ENCODE measurements around the gene TEX55.

The TEX55 gene

DNA sequence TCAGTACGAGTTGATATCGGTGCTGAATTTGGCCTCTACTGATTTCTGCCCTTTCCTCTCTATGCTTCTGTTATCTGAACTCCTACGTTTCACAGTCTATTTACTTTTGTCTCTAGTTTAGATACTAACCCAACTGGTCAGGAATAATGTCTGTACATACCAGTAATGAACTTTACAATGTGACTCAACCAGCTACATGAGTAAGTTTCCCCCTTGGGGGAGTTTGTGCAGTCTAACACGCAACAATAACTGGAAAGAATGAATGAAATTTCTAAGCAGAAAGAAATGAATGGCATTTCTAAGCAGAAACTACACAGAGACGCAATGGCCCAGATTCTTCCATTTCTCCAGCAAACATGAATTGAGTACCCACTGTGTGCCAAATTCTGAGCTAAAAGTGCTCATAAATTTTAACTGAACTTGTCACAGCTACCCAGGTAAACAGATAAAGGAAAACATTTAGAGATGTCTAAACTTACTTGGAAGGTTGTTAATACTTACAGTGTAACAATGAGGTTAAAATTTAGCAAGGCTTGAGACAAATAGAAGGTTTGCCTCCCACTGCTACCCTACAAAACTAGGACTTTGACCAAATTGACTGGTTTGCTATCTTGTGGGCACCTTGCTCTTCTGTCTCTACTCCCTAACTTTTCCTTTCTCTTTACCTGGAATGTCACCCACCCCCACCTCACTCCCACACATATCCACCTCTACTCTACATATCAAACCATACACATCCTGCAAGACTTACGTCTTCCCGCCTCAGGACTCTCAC lies 39.0 kb downstream of the TEX55 start:
- WGBS, 2 experiments (ENCODE audit: insufficient coverage in 2 of 2), result 95 to 97% methylated on average over 3 to 5 of the region's 7 CpGs
- Histone ChIP-seq H3K4me3 (ENCODE audit: extremely low read depth, insufficient read depth, low read length, poor library complexity, severe bottlenecking) (no peak overlapping the region), H3K9me3 (ENCODE audit: control insufficient read depth, low read length) (no peaks in the 10 kb centered on the region), H3K36me3 (ENCODE audit: control insufficient read depth, insufficient read depth, low read length) (no peaks in the 10 kb centered on the region), H3K4me1 (ENCODE audit: control insufficient read depth, insufficient read depth, low read length, poor library complexity, severe bottlenecking) (peaks cover 4% of the 10 kb centered on the region), H3K27ac (ENCODE audit: low read depth, low read length, severe bottlenecking) (no peak overlapping the region)

DNA sequence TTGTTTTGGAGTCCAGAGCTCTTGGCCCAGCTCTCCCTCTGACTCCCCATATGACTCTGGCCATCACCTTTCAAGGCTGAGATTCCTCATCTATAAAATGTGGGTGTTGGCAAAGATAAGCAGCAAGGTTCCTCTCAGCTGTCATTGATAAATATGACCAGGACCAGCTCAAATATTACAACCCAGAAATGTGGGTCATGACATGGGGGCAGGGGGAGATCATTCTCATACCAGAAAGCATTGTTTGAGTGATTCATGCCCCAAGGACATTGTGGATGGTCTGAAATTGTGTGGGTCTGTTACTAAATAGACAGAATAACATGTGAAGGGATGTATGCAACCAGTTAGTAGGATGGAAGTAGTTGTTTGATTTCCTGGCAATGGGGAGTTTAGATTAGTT lies 41.3 kb downstream of the TEX55 start:
- Histone ChIP-seq H3K9me3 (ENCODE audit: control insufficient read depth, low read length) (no peaks in the 10 kb centered on the region), H3K4me1 (ENCODE audit: control insufficient read depth, insufficient read depth, low read length, poor library complexity, severe bottlenecking) (no peaks in the 10 kb centered on the region), H3K36me3 (ENCODE audit: control insufficient read depth, insufficient read depth, low read length) (no peaks in the 10 kb centered on the region), H3K27ac (ENCODE audit: low read depth, low read length, severe bottlenecking) (no peak overlapping the region), H3K4me3 (ENCODE audit: extremely low read depth, insufficient read depth, low read length, poor library complexity, severe bottlenecking) (no peak overlapping the region)

DNA sequence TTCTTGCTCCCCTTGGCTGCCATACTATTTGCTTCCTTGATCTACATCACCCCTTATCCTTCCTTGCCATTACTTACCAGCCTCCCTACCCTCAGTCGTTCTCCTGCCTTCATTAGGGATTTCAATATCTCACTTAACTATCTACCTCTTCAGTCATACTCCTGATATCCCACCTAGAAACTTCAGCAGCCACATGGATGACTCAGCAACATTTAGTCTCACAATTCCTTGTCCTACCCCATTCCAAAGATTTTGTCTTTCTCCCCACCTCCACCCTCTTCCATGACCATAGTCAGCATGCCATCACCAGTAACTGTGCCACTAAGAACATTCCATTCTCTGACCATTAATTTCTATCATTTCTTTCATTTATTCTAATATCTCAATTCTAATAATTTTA lies 45.8 kb downstream of the TEX55 start:
- no peak overlapping the region for H3K4me3 ChIP-seq (ENCODE audit: extremely low read depth, insufficient read depth, low read length, poor library complexity, severe bottlenecking)
- no peaks in the 10 kb centered on the region for H3K9me3 ChIP-seq (ENCODE audit: control insufficient read depth, low read length)
- H3K4me1 ChIP-seq (ENCODE audit: control insufficient read depth, insufficient read depth, low read length, poor library complexity, severe bottlenecking), result no peaks in the 10 kb centered on the region
- no peaks in the 10 kb centered on the region for H3K36me3 ChIP-seq (ENCODE audit: control insufficient read depth, insufficient read depth, low read length)
- WGBS, 2 experiments (ENCODE audit: insufficient coverage in 2 of 2), result 78 to 100% methylated on average over 1 of the region's 1 CpG
- H3K27ac ChIP-seq (ENCODE audit: low read depth, low read length, severe bottlenecking), result no peak overlapping the region

DNA sequence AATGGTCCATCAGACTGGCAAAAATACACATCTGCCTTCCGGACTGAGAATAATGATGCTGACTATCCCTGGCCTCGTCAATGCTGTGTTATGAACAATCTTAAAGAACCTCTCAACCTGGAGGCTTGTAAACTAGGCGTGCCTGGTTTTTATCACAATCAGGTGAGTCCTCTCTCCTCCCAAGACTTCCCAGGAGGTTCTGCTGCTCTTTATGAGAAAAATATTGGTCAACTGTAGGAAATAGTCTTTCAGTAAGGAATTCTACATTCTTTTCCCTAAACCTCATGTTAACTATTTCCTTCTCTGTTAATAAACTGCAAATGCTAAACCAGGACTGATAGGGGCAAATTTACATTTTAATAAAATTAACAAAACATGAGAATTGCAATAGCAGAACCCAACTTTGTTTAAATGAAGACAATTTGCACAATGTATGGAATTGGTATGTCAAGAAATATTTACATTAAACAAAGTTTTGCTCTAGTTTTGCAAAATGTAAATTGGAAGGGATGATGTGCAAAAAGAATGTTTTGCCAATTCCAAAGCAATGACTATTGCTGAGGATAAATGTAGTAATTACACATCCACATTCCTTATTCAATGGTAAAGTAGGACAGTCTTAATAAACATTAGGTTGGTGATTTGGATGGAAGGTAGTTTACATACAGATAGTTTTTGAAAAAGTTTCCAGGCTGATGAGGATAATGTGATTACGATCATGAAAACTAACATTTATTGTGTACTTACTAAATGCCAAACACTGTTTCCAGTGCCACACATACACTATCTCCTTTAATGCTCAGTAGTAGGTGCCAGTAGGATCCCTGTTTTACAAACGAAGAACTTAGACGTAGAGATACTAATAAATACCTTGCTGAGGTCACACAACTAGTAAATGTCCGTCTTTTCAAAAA lies 48.5 kb downstream of the TEX55 start:
- no peak overlapping the region for H3K27ac ChIP-seq (ENCODE audit: low read depth, low read length, severe bottlenecking)
- H3K9me3 ChIP-seq (ENCODE audit: control insufficient read depth, low read length), result no peaks in the 10 kb centered on the region
- 93 to 94% methylated on average over 4 to 5 of the region's 7 CpGs for WGBS, 2 experiments (ENCODE audit: insufficient coverage in 2 of 2)
- H3K4me1 ChIP-seq (ENCODE audit: control insufficient read depth, insufficient read depth, low read length, poor library complexity, severe bottlenecking), result no peaks in the 10 kb centered on the region
- no peak overlapping the region for H3K4me3 ChIP-seq (ENCODE audit: extremely low read depth, insufficient read depth, low read length, poor library complexity, severe bottlenecking)
- no peaks in the 10 kb centered on the region for H3K36me3 ChIP-seq (ENCODE audit: control insufficient read depth, insufficient read depth, low read length)

DNA sequence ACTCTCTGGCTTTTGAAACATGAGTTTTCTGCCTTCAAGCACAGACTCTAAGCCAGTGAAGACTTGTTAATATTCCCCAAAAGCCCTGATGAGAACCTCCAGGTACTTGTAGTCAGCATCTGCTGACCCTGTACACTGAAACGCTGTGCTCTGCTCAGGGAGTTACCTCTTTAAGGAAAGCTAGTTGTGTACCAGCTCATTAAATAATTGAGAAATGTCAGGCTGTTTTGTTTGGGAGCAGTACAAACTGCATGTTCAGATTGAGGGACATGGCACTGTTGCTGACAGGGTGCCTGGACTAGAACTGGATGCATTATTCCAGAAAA lies 49.1 kb downstream of the TEX55 start:
- no peaks in the 10 kb centered on the region for H3K36me3 ChIP-seq (ENCODE audit: control insufficient read depth, insufficient read depth, low read length)
- WGBS, 2 experiments (ENCODE audit: insufficient coverage in 2 of 2), result 86% methylated on average over 1 of the region's 1 CpG; no CpG with 5 or more reads in 1 of the 2 experiments
- H3K4me1 ChIP-seq (ENCODE audit: control insufficient read depth, insufficient read depth, low read length, poor library complexity, severe bottlenecking), result no peaks in the 10 kb centered on the region
- no peaks in the 10 kb centered on the region for H3K9me3 ChIP-seq (ENCODE audit: control insufficient read depth, low read length)
- no peak overlapping the region for H3K27ac ChIP-seq (ENCODE audit: low read depth, low read length, severe bottlenecking)
- no peak overlapping the region for H3K4me3 ChIP-seq (ENCODE audit: extremely low read depth, insufficient read depth, low read length, poor library complexity, severe bottlenecking)

DNA sequence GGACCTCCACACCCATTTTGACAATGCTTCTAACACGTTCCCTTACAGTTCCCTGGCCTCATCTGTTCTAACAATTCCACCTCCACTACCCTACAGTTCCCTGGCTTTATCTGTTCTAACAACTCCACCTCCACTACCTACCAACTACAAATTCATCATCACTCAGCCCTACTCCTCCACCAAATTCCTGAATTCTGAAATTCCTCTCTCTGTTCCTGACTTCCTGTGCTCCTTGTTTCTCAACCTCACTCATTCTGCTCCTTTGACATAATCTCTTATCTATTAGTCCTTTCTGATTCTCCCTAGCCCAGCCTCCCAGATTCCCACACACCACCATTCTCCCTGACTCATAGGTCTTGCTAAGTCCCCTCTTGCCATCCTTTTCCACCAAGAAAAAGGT lies 49.9 kb downstream of the TEX55 start:
- Histone ChIP-seq H3K4me1 (ENCODE audit: control insufficient read depth, insufficient read depth, low read length, poor library complexity, severe bottlenecking) (no peaks in the 10 kb centered on the region), H3K36me3 (ENCODE audit: control insufficient read depth, insufficient read depth, low read length) (no peaks in the 10 kb centered on the region), H3K27ac (ENCODE audit: low read depth, low read length, severe bottlenecking) (no peak overlapping the region), H3K4me3 (ENCODE audit: extremely low read depth, insufficient read depth, low read length, poor library complexity, severe bottlenecking) (no peak overlapping the region), H3K9me3 (ENCODE audit: control insufficient read depth, low read length) (no peaks in the 10 kb centered on the region)
- WGBS, 2 experiments (ENCODE audit: insufficient coverage in 2 of 2), result 83 to 88% methylated on average over 1 of the region's 1 CpG
